ENCODE data around the gene RGL1. TPM values are rescaled to one million over a fixed set of nuclear protein-coding genes. Genes with fewer than 3 reads are reported as not detected.

RGL1 gene
- total RNA-seq, 1 donor from 2014 or later, result 23.1 TPM

DNA sequence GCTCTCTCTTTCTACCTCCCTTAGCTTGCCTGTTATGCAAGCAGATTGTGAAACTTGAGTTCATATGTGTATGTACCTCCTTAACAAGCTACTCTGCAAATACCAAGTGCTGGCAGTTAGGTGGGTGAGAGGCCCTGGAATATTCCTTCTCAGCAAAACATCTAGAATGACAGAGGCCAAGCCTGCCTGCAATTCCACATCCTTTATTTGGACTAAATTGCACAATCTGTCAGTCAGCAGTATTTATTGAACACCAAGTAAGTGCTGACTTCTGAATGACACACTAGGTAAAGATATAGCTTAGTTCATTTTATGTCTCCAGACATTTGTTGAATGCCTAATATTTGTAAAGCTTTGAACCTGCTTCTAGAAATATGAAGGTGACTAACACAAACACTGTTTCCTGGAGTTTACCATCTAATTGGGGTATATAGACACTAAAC, 87.5 kb downstream of the RGL1 start:
- Histone ChIP-seq H3K9me3 (no peaks in the 10 kb centered on the region), H3K27ac (no peak overlapping the region), H3K36me3 (peaks cover 5 to 6% of the 10 kb centered on the region in 2 donors), H3K27me3 (no peaks in the 10 kb centered on the region), H3K4me1 (peaks cover 0 to 4% of the 10 kb centered on the region in 2 donors), H3K4me3 (no peak overlapping the region)
- intact Hi-C loops (cut with DNase I), result no loop called here
- TF ChIP-seq, protein P1, sequence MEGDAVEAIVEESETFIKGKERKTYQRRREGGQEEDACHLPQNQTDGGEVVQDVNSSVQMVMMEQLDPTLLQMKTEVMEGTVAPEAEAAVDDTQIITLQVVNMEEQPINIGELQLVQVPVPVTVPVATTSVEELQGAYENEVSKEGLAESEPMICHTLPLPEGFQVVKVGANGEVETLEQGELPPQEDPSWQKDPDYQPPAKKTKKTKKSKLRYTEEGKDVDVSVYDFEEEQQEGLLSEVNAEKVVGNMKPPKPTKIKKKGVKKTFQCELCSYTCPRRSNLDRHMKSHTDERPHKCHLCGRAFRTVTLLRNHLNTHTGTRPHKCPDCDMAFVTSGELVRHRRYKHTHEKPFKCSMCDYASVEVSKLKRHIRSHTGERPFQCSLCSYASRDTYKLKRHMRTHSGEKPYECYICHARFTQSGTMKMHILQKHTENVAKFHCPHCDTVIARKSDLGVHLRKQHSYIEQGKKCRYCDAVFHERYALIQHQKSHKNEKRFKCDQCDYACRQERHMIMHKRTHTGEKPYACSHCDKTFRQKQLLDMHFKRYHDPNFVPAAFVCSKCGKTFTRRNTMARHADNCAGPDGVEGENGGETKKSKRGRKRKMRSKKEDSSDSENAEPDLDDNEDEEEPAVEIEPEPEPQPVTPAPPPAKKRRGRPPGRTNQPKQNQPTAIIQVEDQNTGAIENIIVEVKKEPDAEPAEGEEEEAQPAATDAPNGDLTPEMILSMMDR (IDR thresholded peaks at IDR 0.05), result no peak
- DNase-seq (ENCODE audit: low spot score in 2 of 2), result no peak

- Histone ChIP-seq H3K4me3 (no peak overlapping the region), H3K27me3 (no peaks in the 10 kb centered on the region), H3K4me1 (no peaks in the 10 kb centered on the region), H3K36me3 (peaks cover 9 to 15% of the 10 kb centered on the region in 2 donors), H3K27ac (no peak overlapping the region), H3K9me3 (no peaks in the 10 kb centered on the region)
- no peak for DNase-seq (ENCODE audit: low spot score in 2 of 2)
- TF ChIP-seq, protein P1 (IDR thresholded peaks at IDR 0.05), result no peak
- intact Hi-C loops (cut with DNase I), result no loop called here
Observed at GRCh38 chr1:183893561-183894289, 88.8 kb downstream of the RGL1 start.

- Histone ChIP-seq H3K4me3 (no peak overlapping the region), H3K27me3 (no peaks in the 10 kb centered on the region), H3K9me3 (no peaks in the 10 kb centered on the region), H3K4me1 (no peaks in the 10 kb centered on the region), H3K27ac (no peak overlapping the region), H3K36me3 (peaks cover 9 to 17% of the 10 kb centered on the region in 2 donors)
- no peak for DNase-seq (ENCODE audit: low spot score in 2 of 2)
- intact Hi-C loops (cut with DNase I), result no loop called here
- TF ChIP-seq, protein P1 (IDR thresholded peaks at IDR 0.05), result no peak
Observed at GRCh38 chr1:183894290-183894565, 89.3 kb downstream of the RGL1 start.

DNA sequence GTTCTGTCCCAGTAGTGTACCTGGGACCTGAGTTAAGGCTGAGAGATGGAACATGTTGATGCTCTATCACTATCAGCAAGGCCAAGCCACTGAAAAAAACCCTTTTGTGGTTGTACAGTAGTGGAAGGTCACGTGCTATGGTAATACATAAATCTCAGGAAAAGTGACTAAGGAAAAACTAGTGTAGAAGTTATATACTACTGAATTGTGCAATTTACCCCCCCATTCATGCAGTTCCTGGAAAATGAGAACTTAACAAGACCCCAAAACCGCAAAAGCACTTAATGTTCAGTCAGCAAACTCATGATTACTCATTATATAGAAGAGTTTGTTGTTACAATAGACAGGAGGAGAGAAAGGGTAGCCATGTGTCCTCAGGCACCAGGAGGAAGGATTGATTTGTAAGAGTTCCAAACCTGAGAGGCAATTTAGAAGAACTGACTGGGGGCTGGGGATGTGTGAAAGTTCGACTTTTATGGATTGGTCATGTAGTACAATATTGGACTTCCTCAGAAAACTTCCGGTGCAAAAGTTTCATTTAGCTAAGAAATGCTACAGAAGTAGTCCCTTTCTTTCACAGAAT, 91.6 kb downstream of the RGL1 start:
- Histone ChIP-seq H3K27ac (no peak overlapping the region), H3K27me3 (no peaks in the 10 kb centered on the region), H3K4me3 (no peak overlapping the region), H3K4me1 (no peaks in the 10 kb centered on the region), H3K36me3 (peaks cover 9 to 32% of the 10 kb centered on the region in 2 donors), H3K9me3 (no peaks in the 10 kb centered on the region)
- intact Hi-C loops (cut with DNase I), result no loop called here
- no peak for DNase-seq (ENCODE audit: low spot score in 2 of 2)
- TF ChIP-seq, protein P1 (IDR thresholded peaks at IDR 0.05), result no peak

- Histone ChIP-seq H3K4me1 (no peaks in the 10 kb centered on the region), H3K4me3 (no peak overlapping the region), H3K27me3 (no peaks in the 10 kb centered on the region), H3K27ac (no peak overlapping the region), H3K36me3 (peaks cover 9 to 32% of the 10 kb centered on the region in 2 donors), H3K9me3 (no peaks in the 10 kb centered on the region)
- intact Hi-C loops (cut with DNase I), result no loop called here
- TF ChIP-seq, protein P1 (IDR thresholded peaks at IDR 0.05), result no peak
- DNase-seq (ENCODE audit: low spot score in 2 of 2), result no peak
Observed at GRCh38 chr1:183898001-183898396, 93.1 kb downstream of the RGL1 start.

Data from ascending aorta (tissue), 2 donors.